Measurements from ENCODE around the gene PRUNE2.
A peak's percentile ranks its signal among the peaks of the same experiment; 100 is the strongest.
"Not testable (repeated sequence)": the region's sequence is repeated elsewhere in the genome, so short reads cannot be mapped to it uniquely, and the experiment has no call there.

The PRUNE2 gene

GRCh38 chr9:76905791-76906646 is at the start of gene PRUNE2:
Gene PRUNE2, minus strand, starts transcription at chr9:76906114. Its CDS starts 151 bp downstream, at chr9:76905963.
- peak; percentile 79 for DNase-seq (ENCODE audit: low spot score)

GRCh38 chr9:76955406-76955805 is 49.5 kb upstream of the PRUNE2 start:
- DNase-seq (ENCODE audit: low spot score), result not testable (repeated sequence)

GRCh38 chr9:76949865-76950264 is 44.0 kb upstream of the PRUNE2 start:
- DNase-seq (ENCODE audit: low spot score), result no peak

- DNase-seq (ENCODE audit: low spot score), result no peak
Observed at GRCh38 chr9:76944011-76944410, 38.1 kb upstream of the PRUNE2 start.

GRCh38 chr9:76943054-76943453 is 37.1 kb upstream of the PRUNE2 start:
- peak; percentile 6 for DNase-seq (ENCODE audit: low spot score)

- DNase-seq (ENCODE audit: low spot score), result no peak
Observed at GRCh38 chr9:76932757-76933156, 26.8 kb upstream of the PRUNE2 start.

- DNase-seq (ENCODE audit: low spot score), result no peak
Observed at GRCh38 chr9:76932265-76932664, 26.4 kb upstream of the PRUNE2 start.

- DNase-seq (ENCODE audit: low spot score), result no peak
Observed at GRCh38 chr9:76927540-76928240, 21.8 kb upstream of the PRUNE2 start.

- no peak for DNase-seq (ENCODE audit: low spot score)
Observed at GRCh38 chr9:76926846-76927245, 20.9 kb upstream of the PRUNE2 start.

GRCh38 chr9:76926324-76926741 is 20.4 kb upstream of the PRUNE2 start:
- DNase-seq (ENCODE audit: low spot score), result no peak

- DNase-seq (ENCODE audit: low spot score), result no peak
Observed at GRCh38 chr9:76921165-76921564, 15.3 kb upstream of the PRUNE2 start.

- no peak for DNase-seq (ENCODE audit: low spot score)
Observed at GRCh38 chr9:76917299-76917698, 11.4 kb upstream of the PRUNE2 start.

- DNase-seq (ENCODE audit: low spot score), result no peak
Observed at GRCh38 chr9:76916231-76916630, 10.3 kb upstream of the PRUNE2 start.

GRCh38 chr9:76913467-76913866 is 7.6 kb upstream of the PRUNE2 start:
- DNase-seq (ENCODE audit: low spot score), result no peak

- DNase-seq (ENCODE audit: low spot score), result no peak
Observed at GRCh38 chr9:76912636-76913275, 6.8 kb upstream of the PRUNE2 start.

GRCh38 chr9:76911971-76912370 is 6.1 kb upstream of the PRUNE2 start:
- DNase-seq (ENCODE audit: low spot score), result no peak

- no peak for DNase-seq (ENCODE audit: low spot score)
Observed at GRCh38 chr9:76910861-76911260, 4.9 kb upstream of the PRUNE2 start.

GRCh38 chr9:76906647-76906975 is 697 bp upstream of the PRUNE2 start:
- DNase-seq (ENCODE audit: low spot score), result no peak

GRCh38 chr9:76904661-76905457 is 1.1 kb downstream of the PRUNE2 start:
- no peak for DNase-seq (ENCODE audit: low spot score)

- DNase-seq (ENCODE audit: low spot score), result no peak
Observed at GRCh38 chr9:76902395-76902794, 3.5 kb downstream of the PRUNE2 start.

GRCh38 chr9:76901801-76902200 is 4.1 kb downstream of the PRUNE2 start:
- no peak for DNase-seq (ENCODE audit: low spot score)

- DNase-seq (ENCODE audit: low spot score), result no peak
Observed at GRCh38 chr9:76900884-76901440, 5.0 kb downstream of the PRUNE2 start.

Measured in globus pallidus (tissue), 1 donor.